Tibial artery (tissue), 4 donors: ENCODE results near the gene KIF12.
A peak's percentile ranks its signal among the peaks of the same experiment; 100 is the strongest.

Experiments used
- DNase-seq, 2 donors: peaks; one replicate each; pipeline ENCODE4 v3.0.0-alpha.2; 2019
- H3K27ac ChIP-seq, 2 donors: fragments of 200-600 bp; sonication (generic) in 1 of 2; 1 replicate in 1 of 2; 2 replicates in 1 of 2; pipeline ENCODE4 v1.5.1; 2018 to 2019; ENCODE audit warnings: mild to moderate bottlenecking in 1 of 2
- H3K27me3 ChIP-seq, 2 donors: fragments of 200-600 bp; sonication (generic) in 1 of 2; one replicate each; pipeline versions ENCODE4 v1.5.1 to v1.6.0; 2016 to 2019
- H3K36me3 ChIP-seq, 3 donors: fragments of 200-600 bp; sonication (generic) in 2 of 3; one replicate each; pipeline ENCODE4 v1.5.1; 2016 to 2019; ENCODE audit warnings: mild to moderate bottlenecking in 2 of 3
- H3K4me1 ChIP-seq, 4 donors: fragments of 200-600 bp; sonication (generic) in 2 of 4; 1 replicate in 3 of 4; 2 replicates in 1 of 4; pipeline ENCODE4 v1.5.1; 2016 to 2019
- H3K4me3 ChIP-seq, 2 donors: fragments of 200-600 bp; sonication (generic) in 1 of 2; 1 replicate in 1 of 2; 2 replicates in 1 of 2; pipeline ENCODE4 v1.5.1; 2018 to 2019; ENCODE audit warnings: mild to moderate bottlenecking in 2 of 2
- H3K9me3 ChIP-seq, 3 donors: fragments of 200-600 bp; sonication (generic) in 1 of 3; one replicate each; pipeline ENCODE4 v1.5.1; 2016 to 2019
- intact Hi-C: fragments of 100-400 bp; cut with DNase I; formaldehyde crosslinking; loops from one replicate; pipeline ENCODE4 v1.15.0; 2023; ENCODE audit warnings: low total_unique reads
- TF ChIP-seq, protein P1 (sequence below), 2 experiments: fragments of 200-600 bp in 1 of 2; fragments of 450-650 bp in 1 of 2; IDR thresholded peaks; one replicate each; pipeline ENCODE4 v1.5.1; 2017 to 2019; ENCODE audit warnings: antibody characterized with exemption in 2 of 2, mild to moderate bottlenecking in 1 of 2, moderate library complexity in 1 of 2

KIF12 gene

DNA sequence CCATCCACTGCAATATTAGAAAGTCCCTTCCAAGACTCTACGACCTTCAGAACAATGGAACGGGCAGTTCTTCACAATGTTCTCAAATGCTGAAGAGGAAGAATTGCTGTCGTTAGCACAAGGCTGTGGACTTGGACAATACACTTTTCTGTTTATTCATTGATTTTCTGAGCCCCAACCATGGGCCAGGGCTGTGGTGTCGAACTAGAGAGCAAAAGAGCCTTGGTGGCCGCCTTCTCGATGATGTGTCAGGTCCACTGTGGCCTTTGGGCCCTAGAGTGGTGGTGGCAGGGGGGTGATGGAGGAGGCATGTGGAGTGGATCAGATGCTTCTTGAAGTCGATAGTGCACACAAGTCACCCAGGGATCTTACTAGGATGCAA lies 18.5 kb upstream of the KIF12 start:
- TF ChIP-seq, protein P1, sequence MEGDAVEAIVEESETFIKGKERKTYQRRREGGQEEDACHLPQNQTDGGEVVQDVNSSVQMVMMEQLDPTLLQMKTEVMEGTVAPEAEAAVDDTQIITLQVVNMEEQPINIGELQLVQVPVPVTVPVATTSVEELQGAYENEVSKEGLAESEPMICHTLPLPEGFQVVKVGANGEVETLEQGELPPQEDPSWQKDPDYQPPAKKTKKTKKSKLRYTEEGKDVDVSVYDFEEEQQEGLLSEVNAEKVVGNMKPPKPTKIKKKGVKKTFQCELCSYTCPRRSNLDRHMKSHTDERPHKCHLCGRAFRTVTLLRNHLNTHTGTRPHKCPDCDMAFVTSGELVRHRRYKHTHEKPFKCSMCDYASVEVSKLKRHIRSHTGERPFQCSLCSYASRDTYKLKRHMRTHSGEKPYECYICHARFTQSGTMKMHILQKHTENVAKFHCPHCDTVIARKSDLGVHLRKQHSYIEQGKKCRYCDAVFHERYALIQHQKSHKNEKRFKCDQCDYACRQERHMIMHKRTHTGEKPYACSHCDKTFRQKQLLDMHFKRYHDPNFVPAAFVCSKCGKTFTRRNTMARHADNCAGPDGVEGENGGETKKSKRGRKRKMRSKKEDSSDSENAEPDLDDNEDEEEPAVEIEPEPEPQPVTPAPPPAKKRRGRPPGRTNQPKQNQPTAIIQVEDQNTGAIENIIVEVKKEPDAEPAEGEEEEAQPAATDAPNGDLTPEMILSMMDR (IDR thresholded peaks at IDR 0.05): no peak
- Histone ChIP-seq H3K36me3 (no peaks in the 10 kb centered on the region), H3K4me1 (peaks cover 0 to 38% (median 24%) of the 10 kb centered on the region in 4 donors), H3K4me3 (no peak overlapping the region), H3K27me3 (no peaks in the 10 kb centered on the region), H3K9me3 (no peaks in the 10 kb centered on the region), H3K27ac (no peak overlapping the region)
- intact Hi-C loops: no loop called here
- no peak for DNase-seq

DNA sequence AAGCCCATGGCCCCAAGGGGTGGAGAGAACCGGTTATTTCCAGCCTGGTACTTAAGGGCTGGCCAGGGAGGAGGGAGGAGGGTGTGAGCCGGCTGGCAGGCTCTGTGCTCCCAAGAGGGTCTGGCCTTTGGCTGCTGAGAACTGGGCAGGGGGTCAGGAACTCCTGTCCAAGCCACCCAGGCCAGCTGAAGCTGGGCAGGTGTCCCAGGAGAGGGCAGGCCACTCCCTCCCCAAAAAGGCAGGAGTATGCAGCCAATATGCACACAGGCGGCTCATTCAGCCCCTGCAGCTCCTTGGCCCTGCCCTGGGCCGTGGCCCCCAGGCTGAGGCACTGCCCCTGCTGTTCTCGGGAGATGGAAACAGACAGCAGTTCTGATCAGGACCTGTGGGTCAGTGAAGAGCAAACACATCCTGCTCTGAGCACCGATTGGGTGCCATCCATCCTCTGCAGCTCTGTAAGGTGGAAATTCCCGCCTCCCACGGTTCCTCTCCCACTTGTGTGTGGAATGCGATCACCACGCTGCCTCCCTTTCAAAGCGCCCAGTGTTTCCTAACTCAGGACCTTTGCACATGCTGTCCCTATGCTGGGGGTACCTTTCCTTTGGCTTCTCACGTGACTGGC lies 17.1 kb upstream of the KIF12 start:
- no peaks in the 10 kb centered on the region for H3K9me3 ChIP-seq
- H3K27ac ChIP-seq: no peak overlapping the region
- TF ChIP-seq, protein P1 (IDR thresholded peaks at IDR 0.05): no peak
- no peak overlapping the region for H3K4me3 ChIP-seq
- no peak for DNase-seq
- intact Hi-C loops: no loop called here
- no peaks in the 10 kb centered on the region for H3K27me3 ChIP-seq
- no peaks in the 10 kb centered on the region for H3K36me3 ChIP-seq
- H3K4me1 ChIP-seq: peaks cover 0 to 38% (median 28%) of the 10 kb centered on the region in 4 donors

DNA sequence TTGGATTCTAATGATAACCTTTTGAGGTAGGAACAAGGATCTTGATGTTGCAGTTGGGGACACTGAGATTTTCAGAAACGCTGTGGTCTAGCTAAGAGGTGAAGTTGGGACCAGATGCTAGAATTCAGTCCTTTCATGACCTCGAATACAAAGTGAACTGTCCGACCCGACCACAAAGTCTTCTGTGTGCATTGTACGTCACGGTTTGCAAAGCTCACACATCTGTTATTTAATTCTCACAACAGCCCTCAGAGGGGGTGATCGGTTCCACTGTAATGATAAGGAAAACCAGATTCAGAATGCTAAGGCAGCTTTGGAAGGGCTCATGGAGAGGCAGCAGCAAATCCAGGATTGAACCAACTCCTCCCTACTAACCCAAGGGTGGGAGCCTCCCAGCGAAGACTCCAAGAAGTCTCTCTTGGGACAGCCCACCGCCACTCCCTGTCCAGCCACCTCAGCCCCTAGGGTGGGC lies 16.6 kb upstream of the KIF12 start:
- Histone ChIP-seq H3K4me3 (no peak overlapping the region), H3K36me3 (no peaks in the 10 kb centered on the region), H3K27me3 (no peaks in the 10 kb centered on the region), H3K27ac (no peak overlapping the region), H3K4me1 (peaks cover 0 to 38% (median 28%) of the 10 kb centered on the region in 4 donors), H3K9me3 (no peaks in the 10 kb centered on the region)
- DNase-seq: no peak
- intact Hi-C loops: no loop called here
- TF ChIP-seq, protein P1 (IDR thresholded peaks at IDR 0.05): no peak

DNA sequence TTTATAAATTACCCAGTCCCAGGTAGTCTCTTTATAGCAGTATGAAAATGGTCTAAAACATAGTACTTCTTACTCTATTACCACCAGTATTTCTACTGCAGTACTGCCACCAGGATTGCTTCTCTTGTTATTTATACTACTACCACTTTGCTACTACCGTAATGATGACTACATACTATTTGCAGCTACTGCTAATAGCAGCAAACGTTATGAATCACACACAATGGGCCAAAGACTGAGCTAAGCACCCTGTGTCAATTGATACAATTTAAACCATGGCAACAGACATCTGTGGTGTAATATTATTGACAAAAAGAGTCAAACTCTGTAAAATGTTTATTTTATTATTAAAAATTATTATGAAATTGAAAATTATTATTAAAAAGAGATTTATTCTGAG lies 15.3 kb upstream of the KIF12 start:
- Histone ChIP-seq H3K4me1 (peaks cover 0 to 38% (median 28%) of the 10 kb centered on the region in 4 donors), H3K36me3 (no peaks in the 10 kb centered on the region), H3K27me3 (no peaks in the 10 kb centered on the region), H3K9me3 (no peaks in the 10 kb centered on the region), H3K4me3 (no peak overlapping the region), H3K27ac (no peak overlapping the region)
- DNase-seq: no peak
- TF ChIP-seq, protein P1 (IDR thresholded peaks at IDR 0.05): no peak
- intact Hi-C loops: no loop called here

DNA sequence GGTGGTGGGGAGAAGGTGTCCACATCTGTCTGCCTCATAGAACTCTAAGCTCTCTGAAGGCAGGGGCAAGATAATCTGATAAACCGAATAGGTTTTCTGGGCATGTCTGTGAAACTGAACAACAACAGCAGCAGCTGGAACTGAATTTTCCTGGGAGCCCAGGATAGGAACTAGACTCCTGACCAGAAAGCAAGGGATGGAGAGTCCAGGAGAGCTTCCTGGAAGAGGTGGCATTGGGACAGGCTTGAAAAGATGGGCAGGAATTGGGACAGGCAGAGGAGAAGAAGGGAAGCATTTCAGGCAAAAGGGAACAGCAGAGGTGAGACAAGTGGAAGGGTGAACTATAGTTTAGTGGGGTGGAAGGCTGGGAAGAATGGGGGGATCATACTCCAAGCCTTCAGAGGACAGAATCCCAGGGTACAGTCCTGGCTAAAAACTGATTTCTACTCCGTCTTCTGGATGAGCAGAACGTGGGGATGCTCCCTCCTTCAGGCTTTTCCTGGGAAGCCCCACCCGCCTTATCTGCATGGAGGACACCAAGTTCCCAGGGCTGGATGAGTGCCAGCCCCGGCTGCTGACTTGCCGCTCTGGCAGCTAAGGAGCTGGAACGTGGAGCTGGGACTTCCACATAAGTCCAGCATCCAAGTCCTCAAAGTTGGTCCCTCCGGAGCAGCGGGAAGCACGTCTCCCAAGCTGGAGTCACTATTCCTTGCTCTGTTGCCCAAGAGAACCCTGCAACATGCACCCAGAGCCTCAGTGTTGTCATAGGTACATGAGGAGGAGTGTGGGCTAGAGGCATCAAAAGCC lies 13.9 kb upstream of the KIF12 start:
- intact Hi-C loops: no loop called here
- Histone ChIP-seq H3K27ac (peak overlapping the region; percentile 39 to 49), H3K4me3 (no peak overlapping the region), H3K4me1 (peaks cover 0 to 38% (median 28%) of the 10 kb centered on the region in 4 donors), H3K9me3 (no peaks in the 10 kb centered on the region), H3K27me3 (no peaks in the 10 kb centered on the region), H3K36me3 (no peaks in the 10 kb centered on the region)
- peak; percentile 91 to 95 for DNase-seq
- TF ChIP-seq, protein P1 (IDR thresholded peaks at IDR 0.05): no peak
